ENCODE results near the gene CHRNA9.

The CHRNA9 gene

DNA sequence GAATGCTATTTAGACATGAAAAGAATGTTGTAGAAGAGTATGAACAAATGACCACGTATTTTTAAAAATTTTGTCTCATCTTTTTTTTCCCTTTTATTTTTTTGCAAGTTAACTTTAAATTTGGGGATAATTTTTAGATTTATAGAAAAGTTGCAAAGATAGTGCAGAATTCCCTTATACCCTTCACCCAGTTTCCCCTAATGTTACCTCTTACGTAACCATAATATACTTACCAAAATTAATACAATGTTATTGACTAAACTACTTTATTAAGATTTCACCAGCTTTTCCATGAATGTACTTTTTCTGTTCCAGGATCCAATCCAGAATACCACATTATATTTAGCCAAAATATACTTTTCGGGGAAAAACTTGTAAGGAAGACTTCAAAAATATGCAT, 12.3 kb downstream of the CHRNA9 start:
- no peak for DNase-seq

DNA sequence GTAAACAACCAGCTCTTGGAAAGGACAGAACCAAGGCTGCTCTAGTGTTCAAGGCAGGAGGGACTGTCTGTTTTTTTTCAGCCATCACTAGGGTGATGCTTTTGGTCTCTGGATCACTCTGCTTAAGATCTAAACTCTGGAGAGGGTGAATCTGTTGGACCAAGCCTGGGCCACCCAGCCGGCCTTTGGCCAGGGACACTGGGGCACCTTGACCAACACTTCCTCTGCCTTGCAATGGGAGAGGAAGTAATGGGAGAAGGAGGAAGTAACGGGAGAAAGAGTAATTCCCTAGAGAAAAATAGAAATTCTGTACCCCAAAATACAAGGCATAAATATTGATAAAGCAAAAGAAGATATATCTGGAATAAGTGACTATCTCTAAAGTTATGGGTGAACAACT, 12.9 kb downstream of the CHRNA9 start:
- no peak for DNase-seq

DNA sequence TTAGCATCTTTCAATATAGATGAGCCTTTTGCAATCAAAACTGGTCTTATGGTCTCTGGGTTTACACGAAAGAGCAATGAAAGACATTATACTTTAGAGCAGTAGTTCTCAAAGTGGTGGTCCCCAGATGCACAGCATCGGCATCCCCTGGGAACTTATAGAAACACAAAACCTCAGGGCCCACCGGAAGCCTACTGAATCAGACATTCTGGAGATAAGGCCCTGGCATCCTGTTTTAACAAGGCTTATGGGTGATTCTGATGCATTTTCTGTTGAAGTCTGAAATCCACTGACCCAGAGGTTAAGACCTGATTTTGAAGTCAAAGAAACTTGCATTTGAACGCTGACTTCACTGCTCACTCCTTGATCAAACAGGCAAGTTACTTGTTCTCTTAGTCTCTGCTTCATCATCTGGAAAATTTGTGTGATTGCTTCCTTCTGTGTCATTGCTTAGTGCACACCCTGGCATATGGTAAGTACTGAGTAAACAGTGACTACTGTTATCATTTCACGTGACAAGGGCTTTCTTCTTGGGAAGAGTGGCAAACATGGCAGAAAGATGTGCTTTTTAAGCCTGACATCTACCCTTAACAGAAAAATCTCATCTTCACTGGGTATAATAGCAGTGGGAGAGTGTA, 14.5 kb downstream of the CHRNA9 start:
- DNase-seq, result no peak

DNA sequence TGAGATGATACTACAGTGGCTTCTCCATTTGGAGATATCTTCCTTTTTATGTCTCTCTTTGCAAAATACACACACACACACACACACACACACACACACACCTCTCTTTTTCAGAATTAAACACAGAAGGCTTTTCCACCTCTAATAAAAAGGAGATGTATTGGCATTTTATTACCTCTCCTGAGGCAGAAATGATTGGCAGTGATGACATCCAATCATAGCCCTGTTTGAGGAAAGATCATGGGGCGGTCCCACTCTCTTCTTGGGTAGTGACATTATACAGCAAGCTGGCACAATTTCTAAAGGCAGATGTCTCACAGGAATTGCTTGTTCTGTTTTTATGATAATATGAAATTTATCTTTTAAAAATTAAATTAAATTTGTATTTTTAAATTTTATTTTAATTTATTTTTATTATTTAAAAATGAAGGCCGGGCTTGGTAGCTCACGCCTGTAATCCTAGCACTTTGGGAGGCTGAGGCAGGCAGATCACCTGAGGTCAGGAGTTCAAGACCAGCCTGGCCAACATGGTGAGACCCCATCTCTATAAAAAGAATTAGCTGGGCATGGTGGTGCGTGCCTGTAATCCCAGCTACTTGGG, 15.6 kb downstream of the CHRNA9 start:
- DNase-seq, result no peak

DNA sequence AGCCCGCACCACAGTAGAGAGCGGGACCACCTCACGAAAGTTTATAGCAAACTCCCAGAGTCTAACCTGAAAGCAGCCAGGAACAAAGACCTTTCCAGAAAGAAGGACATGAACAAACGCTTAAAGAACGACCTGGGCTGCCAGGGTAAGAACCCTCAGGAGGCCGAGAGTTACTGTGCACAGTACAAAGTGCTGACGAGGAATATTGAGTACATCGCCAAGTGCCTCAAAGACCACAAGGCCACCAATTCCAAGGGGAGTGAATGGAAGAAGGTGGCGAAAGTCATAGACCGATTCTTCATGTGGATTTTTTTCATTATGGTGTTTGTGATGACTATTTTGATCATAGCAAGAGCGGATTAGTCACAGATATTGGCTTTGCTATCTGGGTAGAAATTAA, 19.0 kb downstream of the CHRNA9 start:
- DNase-seq, result no peak

DNA sequence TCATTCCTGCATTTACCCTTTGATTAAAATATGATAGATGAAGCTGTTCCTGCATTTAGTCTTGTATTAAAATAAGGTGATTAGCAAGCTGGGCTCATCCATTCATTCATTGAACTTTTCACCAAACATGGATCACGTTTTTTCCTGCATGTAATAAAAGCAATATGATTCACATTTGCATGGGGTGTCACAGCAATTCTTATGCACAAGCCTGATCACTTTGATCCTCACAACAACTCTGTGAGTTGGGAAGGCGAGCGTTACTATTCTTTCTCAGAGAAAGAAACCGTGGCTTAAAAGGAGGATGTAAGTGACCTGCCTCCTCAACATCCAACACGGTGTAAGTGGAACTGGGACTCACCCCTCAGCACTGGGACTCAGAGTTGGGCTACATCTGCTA, 20.0 kb downstream of the CHRNA9 start:
- no peak for DNase-seq

DNA sequence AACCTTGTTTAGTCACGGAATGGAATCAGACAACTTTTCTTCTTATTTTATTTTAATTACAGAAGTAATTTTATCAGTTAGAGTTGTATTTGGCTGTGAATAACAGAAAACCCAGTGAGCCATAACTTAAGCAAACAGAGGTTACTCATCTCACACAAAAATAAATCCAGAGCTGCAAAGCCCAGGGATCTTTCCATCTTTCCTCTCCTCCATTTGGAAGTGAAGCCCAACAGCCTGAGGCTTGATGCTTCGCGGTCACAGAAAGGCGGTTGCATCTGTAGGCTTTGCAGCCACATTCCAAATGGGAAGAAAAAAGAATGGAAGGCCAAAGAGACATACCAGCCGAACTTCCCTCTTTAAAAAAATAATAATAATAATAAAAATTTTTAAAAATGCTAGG, 22.6 kb downstream of the CHRNA9 start:
- DNase-seq, result no peak

DNA sequence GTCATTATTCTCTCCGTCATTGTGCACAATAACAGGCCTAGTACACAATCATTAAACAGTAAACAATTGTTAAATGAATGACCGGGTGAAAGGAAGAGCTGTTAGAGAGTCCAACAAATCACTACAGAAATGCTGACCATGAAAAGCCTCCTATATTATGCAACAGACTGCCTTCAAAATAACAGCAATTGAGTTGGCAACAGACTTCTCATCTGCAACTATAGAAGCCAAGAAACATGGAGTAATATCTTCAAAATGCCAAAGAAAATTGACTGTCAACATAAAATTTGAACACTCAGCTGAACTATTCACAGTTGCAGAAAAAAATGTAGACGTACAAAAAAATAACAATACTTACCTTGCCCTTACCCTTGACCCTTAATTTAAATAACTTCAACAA, 26.2 kb downstream of the CHRNA9 start:
- DNase-seq, result no peak

DNA sequence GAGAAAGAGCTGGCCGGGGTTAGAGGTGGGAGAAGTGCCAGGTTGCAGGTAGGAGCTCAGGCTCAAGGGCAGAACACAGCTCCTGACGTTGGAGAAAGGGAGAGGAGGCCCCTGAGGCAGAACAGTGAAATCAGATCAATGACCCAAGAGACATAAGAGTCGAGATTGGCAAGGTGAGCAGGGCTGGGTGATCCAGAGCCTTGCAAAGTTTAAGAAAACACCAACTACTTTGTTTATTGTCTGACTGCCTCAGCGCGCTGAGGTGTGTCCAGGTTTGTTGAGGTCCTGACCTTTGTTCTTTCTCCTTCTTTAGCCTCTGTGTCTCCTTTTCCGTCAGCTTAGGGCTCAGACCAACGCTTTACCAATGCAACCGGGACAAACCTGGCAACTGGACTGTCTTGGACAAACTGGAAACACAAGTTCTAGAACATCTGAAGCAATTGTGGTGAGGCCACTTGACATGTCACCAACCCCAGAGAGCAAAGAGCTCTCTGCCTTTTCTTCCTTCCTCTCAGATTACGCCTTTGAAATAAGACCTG, 28.3 kb downstream of the CHRNA9 start:
- no peak for DNase-seq

DNA sequence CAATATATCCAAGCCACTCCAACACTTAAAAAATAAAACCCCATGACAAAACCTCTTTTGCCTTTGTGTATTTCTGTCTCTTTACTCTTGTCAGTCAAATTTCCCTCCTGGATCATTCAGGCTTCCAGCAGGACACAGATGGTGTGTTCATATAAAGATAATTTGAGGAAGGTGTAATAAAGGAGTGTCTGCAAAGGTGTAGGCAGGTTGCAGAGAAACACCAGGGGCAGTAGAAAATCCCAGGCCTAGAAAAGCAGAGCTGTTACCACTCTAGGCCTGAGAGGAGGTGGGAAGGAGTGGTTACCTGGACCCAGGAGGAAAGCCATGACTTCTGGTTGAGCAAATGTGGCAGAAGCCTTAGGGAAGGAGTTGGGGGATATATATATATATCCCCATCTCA, 28.8 kb downstream of the CHRNA9 start:
- DNase-seq, result no peak

DNA sequence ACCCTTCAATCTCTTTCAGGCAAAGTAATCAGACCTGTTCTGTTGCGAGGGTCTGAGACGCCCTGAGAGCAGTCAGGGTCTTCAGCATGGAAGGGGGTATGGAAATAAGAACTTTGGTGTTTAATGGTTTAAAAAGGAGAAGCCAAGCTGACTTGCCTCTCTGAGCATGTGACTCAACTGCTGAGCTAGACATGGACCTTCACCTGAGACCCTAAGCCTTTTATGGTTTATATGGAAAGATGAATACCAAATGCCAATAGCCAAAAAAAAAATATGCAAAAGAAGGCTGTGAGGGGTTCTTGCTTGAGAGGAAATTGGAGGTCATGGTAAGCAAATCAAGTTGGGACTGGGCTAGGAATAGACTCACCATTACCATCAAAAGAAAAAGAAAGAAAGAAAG, 30.6 kb downstream of the CHRNA9 start:
- no peak for DNase-seq

DNA sequence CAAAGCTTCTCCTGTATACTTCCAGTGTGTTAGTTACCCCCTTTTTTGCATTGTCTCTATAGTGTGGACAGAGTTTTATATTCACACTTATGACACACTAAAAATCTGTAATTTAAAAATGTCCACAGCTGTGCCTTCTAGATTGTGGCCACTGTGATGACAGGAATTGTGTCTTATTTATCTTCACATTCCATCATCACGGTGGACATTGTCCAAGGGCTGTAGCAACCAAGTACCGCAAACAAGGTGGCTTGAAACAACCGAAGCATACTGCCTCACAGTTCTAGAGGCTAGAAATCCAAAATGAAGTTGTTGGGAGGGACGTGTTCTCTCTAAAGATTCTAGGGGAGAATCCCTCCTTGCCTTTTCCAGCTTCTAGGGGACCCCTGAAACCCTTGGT, 32.3 kb downstream of the CHRNA9 start:
- no peak for DNase-seq

DNA sequence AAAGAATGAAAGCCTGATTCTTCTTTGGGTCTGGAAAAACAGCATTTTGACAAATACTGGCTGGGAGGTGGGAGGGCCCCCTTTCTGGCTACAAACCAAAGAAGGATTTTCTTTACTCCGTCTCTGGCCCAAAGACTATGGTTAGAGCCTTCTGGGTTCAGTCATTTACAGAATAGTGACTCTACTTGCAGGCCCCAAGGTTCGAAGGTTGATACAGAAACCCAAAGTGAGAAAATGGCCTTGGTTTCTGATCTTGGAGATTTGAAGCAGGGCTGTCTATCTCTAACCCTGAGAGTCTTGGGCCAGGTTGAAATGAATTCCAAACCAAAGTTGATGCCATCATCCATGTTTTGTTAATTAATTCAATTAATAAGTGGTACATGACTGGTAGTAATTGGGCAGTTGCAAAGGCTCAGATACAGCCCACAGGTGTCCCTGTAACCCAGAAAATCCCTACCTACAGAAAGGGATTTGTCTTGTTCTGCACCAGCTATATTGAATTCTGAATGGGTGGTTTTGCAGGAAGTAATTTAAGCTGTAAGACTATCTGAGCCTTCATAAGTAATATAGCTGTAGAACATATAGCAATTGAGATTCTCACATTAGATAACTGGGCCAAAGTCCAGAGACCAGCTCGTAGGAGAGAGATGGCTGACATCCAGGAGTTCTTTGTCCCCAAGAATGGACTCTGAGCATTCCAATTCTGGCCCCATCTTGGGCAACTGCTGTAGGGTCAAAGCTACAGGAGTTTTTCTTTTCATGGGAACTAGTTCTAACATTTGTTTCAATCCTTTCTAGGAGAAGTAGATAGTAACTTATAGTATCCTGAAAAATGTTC, 34.5 kb downstream of the CHRNA9 start:
- DNase-seq, result no peak

DNA sequence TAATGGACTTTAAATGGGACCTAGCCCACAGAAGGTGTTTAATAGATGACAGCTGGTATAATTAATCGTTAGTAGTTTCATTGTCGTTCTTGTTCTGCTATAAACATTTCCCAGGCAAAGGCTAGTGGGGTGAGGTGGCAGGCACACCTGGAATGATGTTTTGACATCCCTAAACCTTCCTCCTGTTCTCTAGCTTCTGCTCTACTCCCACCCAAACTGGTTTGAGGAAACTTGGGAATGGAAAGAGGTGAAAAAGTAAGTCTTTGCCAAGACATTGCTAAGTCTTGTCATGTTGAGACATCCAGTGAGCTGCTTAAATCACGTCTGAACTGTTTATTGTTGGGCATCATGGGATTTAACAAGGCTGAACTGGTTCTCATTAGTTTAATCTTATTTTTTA, 37.5 kb downstream of the CHRNA9 start:
- DNase-seq, result no peak

DNA sequence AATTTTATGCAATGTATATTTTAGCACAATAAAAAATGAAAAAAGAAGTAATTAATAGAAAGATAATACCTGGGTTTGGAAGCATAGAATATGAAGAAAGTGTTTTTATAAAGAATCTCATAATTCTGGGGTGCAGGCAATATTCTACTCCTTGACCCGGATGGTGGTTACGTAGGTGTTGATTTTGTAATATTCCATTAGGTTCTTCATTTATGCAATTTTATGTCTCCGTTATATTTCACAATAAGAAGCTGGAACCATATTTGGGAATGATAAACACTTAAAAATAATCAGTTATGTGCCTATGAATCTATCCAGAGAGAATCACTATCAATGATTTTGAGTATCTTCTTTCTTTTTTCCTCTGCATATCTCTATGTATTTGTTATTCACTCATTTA, 38.5 kb downstream of the CHRNA9 start:
- no peak for DNase-seq

DNA sequence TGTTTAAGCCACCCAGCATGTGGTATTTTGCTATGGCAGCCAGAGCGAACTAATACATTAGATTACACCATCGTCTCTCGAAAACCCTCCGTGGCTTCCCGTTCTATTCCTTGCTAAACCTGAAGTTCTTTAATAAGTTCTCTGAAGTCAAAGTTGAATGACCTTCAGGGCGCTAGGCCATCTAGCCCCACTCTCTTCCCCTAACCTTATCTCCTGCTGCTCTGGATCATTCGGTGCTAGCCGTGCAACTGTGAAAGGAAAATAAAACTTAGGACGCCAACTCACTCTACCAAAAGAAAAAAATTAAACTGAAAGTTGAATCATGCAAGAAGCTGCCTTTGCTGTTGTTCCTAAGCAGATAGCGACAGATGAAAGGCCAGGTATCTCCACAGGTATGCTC, 40.0 kb downstream of the CHRNA9 start:
- no peak for DNase-seq

DNA sequence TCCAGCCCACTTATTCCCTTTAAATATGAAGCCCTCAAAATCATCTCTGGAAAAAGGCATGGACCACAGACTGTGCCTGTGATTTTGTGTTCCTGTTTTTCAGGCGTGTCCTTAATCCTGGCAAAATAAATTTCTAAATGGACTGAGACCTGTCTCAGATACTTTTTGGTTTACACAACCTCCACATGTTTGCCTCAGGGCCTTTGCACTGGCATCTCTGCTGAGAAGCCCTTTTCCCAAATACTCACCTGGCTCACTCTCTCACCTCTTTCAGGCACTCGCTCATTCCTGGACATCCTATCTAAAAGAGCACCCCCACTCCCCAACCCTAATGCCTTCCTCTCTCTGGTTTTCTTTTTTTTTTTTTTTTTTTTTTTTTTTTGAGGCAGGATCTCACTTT, 40.5 kb downstream of the CHRNA9 start:
- no peak for DNase-seq

DNA sequence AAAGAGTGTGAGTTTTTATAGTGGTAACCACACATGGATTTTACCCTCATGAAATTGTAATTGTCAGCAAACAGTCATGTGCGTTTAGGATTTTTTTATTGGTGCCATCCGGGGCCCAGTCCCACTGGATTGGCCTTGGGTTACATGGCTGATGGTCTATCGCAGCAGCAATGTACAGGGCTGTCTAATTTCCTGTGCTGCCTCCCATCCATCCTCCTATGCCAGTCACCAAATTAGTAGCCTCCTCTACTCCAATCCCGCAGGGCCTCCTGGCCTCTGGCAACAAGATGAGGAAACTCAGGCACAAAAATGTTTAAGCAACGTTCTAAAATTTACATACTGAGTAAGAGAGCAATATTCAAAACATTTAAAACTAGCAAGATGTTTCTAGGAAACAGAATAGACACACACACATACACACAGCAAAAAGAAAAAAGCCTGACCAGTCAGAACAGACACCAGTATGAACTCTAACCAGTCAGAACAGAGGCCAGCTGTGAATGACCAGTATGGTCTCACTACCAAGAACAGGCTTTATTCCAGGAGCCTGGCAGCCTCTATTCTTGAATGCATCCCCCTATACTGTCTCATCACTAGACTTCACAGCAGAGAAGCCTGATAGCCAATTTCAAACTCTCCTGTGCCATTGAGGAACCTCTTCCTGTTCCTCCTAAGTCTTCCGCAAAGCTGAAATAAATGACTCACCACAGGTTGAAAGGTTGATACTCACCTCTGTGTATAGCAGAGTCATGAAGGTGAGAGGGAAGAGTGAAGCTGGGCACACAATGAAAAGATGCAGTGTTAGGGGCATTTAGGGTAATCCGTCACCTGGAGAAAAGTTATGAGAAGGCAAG, 42.6 kb downstream of the CHRNA9 start:
- DNase-seq, result no peak

DNA sequence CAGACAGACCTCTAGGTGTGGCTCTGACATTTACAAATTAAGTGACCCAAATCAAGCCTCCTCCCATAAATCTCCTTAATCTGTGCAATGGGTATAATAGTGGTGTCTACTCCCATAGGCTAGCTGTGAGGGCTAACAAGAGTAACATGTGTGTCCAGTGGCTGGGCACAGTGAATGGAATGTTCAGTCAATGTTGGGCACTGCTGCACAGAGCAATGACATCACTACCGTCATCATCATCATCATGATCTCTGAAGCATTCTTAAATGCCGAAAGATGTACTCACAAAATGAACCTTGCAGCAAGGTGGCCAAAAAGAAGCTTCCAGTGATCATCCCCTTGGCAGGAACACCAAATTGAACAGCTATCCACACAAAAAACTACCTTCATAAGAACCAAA, 43.5 kb downstream of the CHRNA9 start:
- no peak for DNase-seq

DNA sequence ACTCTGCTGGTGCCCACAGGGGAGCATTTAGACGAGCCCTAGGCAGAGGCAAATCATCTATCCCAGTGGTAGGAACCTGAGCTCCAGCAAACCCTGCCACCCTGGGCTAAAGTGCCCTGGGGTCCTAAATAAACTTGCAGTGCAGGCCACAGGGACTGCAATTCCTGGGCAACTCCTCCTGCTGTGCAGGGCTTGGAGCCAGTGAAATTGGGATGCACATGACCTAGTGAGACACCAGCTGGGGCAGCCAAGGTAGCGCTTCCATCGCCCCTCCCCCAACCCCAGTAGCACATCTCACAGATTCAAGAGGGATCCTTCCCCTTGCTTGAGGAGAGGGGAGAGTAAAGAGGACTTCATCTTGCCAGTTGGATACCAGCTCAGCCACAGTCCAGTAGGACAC, 44.1 kb downstream of the CHRNA9 start:
- no peak for DNase-seq

DNA sequence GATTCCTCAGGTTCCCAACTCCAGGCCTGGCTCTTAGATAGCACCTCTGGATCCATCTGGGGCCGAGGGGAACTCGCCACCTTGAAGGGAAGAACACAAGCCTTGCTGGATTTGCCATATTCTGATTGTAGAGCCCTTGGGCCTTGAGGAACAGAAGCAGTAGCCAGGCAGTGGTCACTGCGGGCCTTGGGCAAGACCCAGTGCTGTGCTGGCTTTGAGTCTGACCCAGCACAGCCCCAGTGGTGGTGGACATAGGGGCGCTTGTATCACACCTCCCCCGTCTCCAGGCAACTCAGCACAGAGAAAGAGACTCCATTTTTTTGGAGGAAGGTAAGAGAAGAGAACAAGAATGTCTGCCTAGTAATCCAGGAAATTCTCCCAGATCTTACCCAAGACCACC, 45.5 kb downstream of the CHRNA9 start:
- no peak for DNase-seq

DNA sequence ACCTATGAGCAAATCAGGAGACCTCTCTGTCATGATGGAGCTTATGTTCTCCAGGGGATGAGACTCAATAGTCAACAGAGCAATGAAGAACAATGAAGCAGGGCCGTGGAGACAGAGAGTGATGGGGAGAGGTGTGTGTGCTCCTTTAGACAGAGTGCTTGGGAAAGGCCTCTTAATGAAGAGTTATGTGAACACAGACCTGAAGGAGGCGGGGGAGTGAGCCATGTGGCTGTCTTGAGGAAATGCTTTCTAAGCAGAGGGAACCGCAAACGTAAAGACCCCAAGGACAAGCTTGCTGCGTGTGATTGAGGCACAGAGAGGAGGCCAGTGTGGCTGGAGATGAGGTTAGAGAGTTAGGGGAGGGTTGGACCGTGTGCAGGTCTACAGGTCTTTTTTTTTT, 53.1 kb downstream of the CHRNA9 start:
- no peak for DNase-seq

DNA sequence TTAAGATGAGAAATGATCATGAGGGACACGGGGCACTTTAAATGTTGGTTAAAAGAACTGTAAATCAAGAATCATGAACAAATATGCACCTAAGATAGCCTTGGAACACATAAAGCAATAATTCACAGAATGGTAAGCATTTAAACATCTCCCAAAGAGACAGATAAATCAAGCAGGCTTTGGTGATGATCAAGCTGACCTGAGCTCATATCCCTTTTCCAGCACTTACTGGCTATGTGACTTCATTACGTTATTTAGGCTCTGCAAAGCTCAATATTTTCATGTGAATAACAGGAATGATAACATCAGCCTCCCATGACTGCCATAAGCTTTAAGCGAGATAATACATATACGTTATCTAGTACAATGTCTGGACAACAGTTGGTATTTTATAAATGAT, 54.9 kb downstream of the CHRNA9 start:
- DNase-seq, result no peak

Data from activated CD4-positive, CD25-positive, alpha-beta regulatory T cell treated with anti-CD3 and anti-CD28 coated beads, Interleukin-2, amount 50 U/mL, for 72 hours (primary cell).